ENCODE measurements around the gene TMEM82.

TMEM82 gene

DNA sequence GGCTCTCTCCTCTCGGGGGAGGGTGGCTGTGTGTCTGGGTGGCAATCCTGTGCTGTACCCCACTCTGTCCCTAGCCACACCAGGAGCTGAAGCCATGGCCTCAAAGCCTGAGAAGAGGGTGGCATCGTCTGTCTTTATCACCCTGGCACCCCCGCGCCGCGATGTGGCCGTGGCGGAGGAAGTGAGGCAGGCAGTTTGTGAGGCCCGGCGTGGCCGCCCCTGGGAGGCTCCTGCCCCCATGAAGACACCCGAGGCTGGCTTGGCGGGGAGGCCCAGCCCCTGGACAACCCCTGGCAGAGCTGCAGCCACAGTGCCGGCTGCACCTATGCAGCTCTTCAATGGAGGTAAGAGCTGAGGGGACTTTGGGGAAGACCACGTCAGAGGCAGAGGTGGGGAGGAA is 22.6 kb downstream of the TMEM82 start:
- Histone ChIP-seq H3K36me3 (ENCODE audit: insufficient read depth, low read depth, low read length) (peaks cover 54% of the 10 kb centered on the region), H3K27ac (ENCODE audit: low read length) (no peak overlapping the region)

DNA sequence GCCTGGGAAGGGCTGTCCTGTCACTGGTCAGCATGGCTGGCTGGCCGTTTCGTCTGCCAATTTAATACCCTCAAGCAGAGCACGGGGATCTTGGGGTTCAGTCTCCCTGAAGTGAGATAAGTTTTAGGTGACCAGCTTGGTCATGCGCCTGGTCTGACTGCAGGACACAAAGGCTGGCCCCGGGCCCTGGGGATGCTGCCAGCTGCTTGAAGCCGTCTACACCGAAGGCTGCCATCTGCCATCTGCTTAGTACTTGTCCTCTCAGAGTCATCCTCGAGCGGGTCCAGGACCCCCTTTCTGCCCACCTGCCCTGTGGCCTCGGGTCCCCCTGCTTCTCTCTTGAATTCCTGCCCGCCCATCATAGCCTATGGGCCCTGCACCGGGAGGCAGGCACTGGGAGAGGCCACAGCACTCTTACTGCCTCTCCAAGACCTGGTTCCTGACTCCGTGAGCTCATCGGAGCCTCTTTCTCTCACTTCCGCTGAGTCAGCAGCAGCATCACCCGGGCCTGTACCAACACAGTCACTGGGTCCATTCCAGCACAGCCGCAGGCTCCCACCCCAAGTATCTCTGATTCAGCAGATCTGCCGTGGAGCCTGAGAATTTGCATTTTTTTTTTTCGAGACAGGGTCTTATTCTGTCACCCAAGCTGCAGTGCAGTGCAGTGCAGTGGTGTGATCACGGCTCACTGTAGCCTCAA is 23.3 kb downstream of the TMEM82 start:
- Histone ChIP-seq H3K9me3 (ENCODE audit: insufficient read depth, low read depth, low read length) (no peaks in the 10 kb centered on the region), H3K27ac (ENCODE audit: low read length) (no peak overlapping the region), H3K27me3 (ENCODE audit: insufficient read depth, low read length) (no peaks in the 10 kb centered on the region), H3K36me3 (ENCODE audit: insufficient read depth, low read depth, low read length) (peaks cover 61% of the 10 kb centered on the region), H3K4me3 (ENCODE audit: low read length) (no peak overlapping the region), H3K4me1 (ENCODE audit: insufficient read depth, low read length) (peaks cover 6% of the 10 kb centered on the region; the same call in 1 of the 2 replicates), H3K9ac (ENCODE audit: low read depth, low read length) (no peak overlapping the region)

More for the DNA sequence above, 22.6 kb downstream of the TMEM82 start:
- Histone ChIP-seq H3K9me3 (ENCODE audit: insufficient read depth, low read depth, low read length) (no peaks in the 10 kb centered on the region), H3K4me1 (ENCODE audit: insufficient read depth, low read length) (peaks cover 6% of the 10 kb centered on the region; the same call in 1 of the 2 replicates), H3K9ac (ENCODE audit: low read depth, low read length) (no peak overlapping the region), H3K27me3 (ENCODE audit: insufficient read depth, low read length) (no peaks in the 10 kb centered on the region), H3K4me3 (ENCODE audit: low read length) (no peak overlapping the region)

DNA sequence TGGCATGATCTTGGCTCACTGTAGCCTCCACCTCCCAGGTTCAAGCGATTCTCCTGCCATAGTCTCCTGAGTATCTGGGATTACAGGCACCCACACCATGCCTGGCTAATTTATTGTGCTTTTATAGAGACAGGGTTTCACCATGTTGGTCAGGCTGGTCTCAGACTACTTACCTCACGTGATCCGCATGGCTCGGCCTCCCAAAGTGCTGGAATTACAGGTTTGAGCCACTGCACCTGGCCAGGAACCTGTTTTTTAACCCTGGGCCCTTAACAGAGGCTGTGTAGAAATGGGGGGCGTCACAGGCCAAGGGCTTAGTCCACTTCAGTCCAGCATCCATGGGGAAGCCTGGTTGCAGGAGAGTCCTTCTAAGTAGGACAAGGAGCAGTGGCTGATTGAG is 25.6 kb downstream of the TMEM82 start:
- H3K27ac ChIP-seq (ENCODE audit: low read length), result no peak overlapping the region
- no peaks in the 10 kb centered on the region for H3K4me1 ChIP-seq (ENCODE audit: insufficient read depth, low read length)
- H3K4me3 ChIP-seq (ENCODE audit: low read length), result no peak overlapping the region
- peaks cover 80% of the 10 kb centered on the region for H3K36me3 ChIP-seq (ENCODE audit: insufficient read depth, low read depth, low read length)
- H3K27me3 ChIP-seq (ENCODE audit: insufficient read depth, low read length), result no peaks in the 10 kb centered on the region
- H3K9ac ChIP-seq (ENCODE audit: low read depth, low read length), result no peak overlapping the region
- H3K9me3 ChIP-seq (ENCODE audit: insufficient read depth, low read depth, low read length), result no peaks in the 10 kb centered on the region

DNA sequence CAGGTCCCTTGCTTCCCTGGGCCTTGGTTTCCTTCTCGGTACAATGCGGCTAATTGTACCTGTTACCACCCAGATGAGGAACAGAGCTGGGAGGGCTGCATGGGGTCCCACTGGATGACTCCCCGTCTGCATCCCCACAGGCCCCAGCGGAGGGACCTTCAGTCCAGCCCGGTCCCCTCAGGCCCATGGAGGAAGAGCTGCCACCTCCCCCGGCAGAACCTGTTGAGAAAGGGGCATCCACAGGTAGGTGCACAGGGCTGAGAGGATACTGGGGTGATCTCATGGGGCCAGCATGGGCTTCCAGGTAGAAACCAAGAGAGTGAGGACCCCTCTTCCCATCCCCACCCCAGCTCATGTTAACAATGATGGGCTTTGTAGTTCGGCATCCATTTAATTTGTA is 26.1 kb downstream of the TMEM82 start:
- H3K4me3 ChIP-seq (ENCODE audit: low read length), result no peak overlapping the region
- H3K9me3 ChIP-seq (ENCODE audit: insufficient read depth, low read depth, low read length), result no peaks in the 10 kb centered on the region
- peaks cover 85% of the 10 kb centered on the region for H3K36me3 ChIP-seq (ENCODE audit: insufficient read depth, low read depth, low read length)
- H3K4me1 ChIP-seq (ENCODE audit: insufficient read depth, low read length), result no peaks in the 10 kb centered on the region
- no peak overlapping the region for H3K27ac ChIP-seq (ENCODE audit: low read length)
- no peak overlapping the region for H3K9ac ChIP-seq (ENCODE audit: low read depth, low read length)
- H3K27me3 ChIP-seq (ENCODE audit: insufficient read depth, low read length), result no peaks in the 10 kb centered on the region

DNA sequence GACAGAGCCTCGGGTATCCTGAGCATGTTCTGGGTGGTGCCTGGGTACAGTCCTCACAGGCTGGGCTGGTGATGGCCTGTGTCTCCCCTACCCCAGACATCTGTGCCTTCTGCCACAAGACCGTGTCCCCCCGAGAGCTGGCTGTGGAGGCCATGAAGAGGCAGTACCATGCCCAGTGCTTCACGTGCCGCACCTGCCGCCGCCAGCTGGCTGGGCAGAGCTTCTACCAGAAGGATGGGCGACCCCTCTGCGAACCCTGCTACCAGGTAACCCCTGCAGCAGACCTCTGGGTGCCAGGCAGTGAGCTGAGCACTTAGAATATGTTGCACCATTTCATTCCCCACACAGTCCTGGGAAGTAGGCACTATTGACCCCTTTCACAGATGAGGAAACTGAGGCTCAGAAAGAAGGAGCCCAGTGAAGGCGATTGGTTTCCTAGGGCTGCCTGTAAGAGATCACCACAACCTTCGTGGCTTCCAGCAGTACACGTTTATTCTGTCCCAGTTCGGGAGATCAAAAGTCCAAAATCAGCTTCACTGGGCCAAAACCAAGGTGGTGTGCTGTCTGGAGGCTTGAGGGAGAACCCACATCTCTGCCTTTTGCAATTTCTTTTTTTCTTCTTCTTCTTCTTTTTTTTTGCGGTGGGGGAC is 28.1 kb downstream of the TMEM82 start:
- no peaks in the 10 kb centered on the region for H3K4me1 ChIP-seq (ENCODE audit: insufficient read depth, low read length)
- H3K27ac ChIP-seq (ENCODE audit: low read length), result no peak overlapping the region
- H3K9me3 ChIP-seq (ENCODE audit: insufficient read depth, low read depth, low read length), result no peaks in the 10 kb centered on the region
- H3K9ac ChIP-seq (ENCODE audit: low read depth, low read length), result no peak overlapping the region
- H3K36me3 ChIP-seq (ENCODE audit: insufficient read depth, low read depth, low read length), result peaks cover 82% of the 10 kb centered on the region
- H3K27me3 ChIP-seq (ENCODE audit: insufficient read depth, low read length), result no peaks in the 10 kb centered on the region
- H3K4me3 ChIP-seq (ENCODE audit: low read length), result no peak overlapping the region

DNA sequence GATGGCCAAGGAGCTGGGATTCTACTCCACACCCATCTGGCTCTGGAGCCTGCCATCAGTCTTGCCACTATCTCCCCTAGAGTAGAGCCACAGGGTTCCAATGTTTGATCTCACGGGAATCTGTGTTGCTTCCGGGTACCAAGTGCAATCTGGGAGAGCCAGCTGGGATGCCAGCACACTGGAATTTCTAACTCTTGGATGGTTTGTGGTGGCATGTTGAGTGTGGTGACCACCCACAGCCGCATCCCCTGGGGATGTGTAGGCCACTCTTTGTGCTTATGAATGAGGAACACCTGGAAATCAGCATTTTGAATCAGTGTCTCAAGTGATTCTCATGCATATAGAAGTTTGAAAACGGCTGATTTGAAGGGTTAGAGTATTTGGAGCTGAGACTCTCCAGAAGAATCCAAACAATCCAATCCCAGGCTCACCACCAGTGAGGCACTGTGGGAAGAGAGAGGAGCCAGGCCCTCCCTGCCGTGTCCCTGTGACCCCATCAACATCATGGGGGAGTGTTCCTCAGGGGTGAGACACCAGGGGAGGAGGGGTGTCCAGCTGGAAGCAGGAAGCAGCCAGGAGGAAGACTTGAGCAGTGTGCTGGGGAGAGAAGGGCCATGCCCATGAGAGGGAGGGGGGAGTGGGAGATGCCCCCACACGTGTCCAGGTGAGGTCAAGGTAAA is 29.7 kb downstream of the TMEM82 start:
- H3K36me3 ChIP-seq (ENCODE audit: insufficient read depth, low read depth, low read length), result peaks cover 83% of the 10 kb centered on the region
- no peaks in the 10 kb centered on the region for H3K27me3 ChIP-seq (ENCODE audit: insufficient read depth, low read length)
- H3K9me3 ChIP-seq (ENCODE audit: insufficient read depth, low read depth, low read length), result no peaks in the 10 kb centered on the region
- H3K4me1 ChIP-seq (ENCODE audit: insufficient read depth, low read length), result no peaks in the 10 kb centered on the region
- no peak overlapping the region for H3K27ac ChIP-seq (ENCODE audit: low read length)
- H3K4me3 ChIP-seq (ENCODE audit: low read length), result no peak overlapping the region
- no peak overlapping the region for H3K9ac ChIP-seq (ENCODE audit: low read depth, low read length)

DNA sequence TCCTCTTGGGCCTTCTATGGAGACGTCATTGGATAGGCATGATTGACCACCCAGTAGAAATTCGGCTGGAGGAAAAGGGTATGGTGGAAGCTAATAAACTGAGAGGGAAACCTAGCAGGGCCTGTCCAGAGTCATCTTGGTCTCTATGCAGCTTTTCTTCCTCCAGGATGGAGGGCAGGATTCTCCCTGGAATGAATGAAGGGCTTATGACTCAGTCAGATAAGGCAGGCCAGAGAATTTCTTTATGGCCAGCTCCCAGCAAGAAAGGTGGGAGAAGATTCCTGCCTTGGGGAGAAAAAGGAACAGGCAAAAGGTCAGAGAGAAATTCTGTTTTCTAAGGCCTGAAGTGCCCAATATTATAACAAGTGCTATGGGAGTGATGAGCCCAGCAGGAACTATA is 33.4 kb downstream of the TMEM82 start:
- H3K4me1 ChIP-seq (ENCODE audit: insufficient read depth, low read length), result no peaks in the 10 kb centered on the region
- no peaks in the 10 kb centered on the region for H3K9me3 ChIP-seq (ENCODE audit: insufficient read depth, low read depth, low read length)
- H3K36me3 ChIP-seq (ENCODE audit: insufficient read depth, low read depth, low read length), result peaks cover 89% of the 10 kb centered on the region
- no peaks in the 10 kb centered on the region for H3K27me3 ChIP-seq (ENCODE audit: insufficient read depth, low read length)
- no peak overlapping the region for H3K4me3 ChIP-seq (ENCODE audit: low read length)
- no peak overlapping the region for H3K9ac ChIP-seq (ENCODE audit: low read depth, low read length)
- no peak overlapping the region for H3K27ac ChIP-seq (ENCODE audit: low read length)

DNA sequence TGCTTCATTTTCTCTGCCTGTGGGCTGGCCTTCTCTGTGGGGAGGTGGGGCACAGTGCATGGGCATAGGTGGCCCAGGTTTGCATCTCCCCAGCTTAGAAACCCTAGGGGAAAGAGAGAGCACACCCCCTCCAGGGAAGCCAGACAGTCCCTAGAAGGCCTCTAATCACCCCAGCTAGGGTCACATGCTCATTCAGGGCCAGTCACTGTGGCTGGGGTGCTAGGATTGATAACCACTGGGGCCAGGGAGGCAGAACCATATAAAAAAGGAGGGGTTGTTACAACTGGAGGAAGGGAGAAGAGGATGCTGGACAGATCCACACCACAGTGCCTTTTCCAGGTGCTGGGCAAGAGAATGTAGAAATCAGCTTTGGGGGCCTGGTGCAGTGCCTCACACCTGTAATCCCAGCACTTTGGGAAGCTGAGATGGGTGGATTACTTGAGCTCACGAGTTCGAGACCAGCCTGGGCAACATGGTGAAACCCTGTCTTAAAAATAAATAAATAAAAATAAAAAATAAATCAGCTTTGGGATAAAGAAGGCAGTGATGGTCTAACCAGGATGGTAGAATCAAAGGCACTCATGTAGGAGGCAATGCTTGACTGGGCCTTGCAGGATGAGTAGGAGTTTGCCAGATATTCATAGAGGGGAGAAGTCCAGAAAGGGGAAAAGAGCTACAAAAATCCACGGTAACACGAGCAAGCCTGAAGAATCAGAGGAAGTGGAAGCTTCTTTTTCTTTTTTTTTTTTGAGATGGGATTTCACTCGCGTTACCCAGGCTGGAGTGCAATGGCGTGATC is 35.8 kb downstream of the TMEM82 start:
- H3K27ac ChIP-seq (ENCODE audit: low read length), result no peak overlapping the region
- no peak overlapping the region for H3K9ac ChIP-seq (ENCODE audit: low read depth, low read length)
- peaks cover 86% of the 10 kb centered on the region for H3K36me3 ChIP-seq (ENCODE audit: insufficient read depth, low read depth, low read length)
- H3K4me1 ChIP-seq (ENCODE audit: insufficient read depth, low read length), result no peaks in the 10 kb centered on the region
- H3K4me3 ChIP-seq (ENCODE audit: low read length), result no peak overlapping the region
- H3K27me3 ChIP-seq (ENCODE audit: insufficient read depth, low read length), result no peaks in the 10 kb centered on the region
- no peaks in the 10 kb centered on the region for H3K9me3 ChIP-seq (ENCODE audit: insufficient read depth, low read depth, low read length)

DNA sequence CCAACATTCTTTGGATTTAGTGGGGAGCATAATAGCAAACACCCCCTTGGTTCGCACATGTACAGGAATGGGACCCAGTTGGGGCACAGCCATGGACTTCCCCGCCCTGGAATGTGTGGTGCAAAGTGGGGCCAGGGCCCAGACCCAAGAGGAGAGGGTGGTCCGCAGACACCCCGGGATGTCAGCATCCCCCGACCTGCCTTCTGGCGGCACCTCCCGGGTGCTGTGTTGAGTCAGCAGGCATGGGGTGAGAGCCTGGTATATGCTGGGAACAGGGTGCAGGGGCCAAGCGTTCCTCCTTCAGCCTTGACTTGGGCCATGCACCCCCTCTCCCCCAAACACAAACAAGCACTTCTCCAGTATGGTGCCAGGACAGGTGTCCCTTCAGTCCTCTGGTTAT is 43.4 kb downstream of the TMEM82 start:
- no peaks in the 10 kb centered on the region for H3K9me3 ChIP-seq (ENCODE audit: insufficient read depth, low read depth, low read length)
- no peaks in the 10 kb centered on the region for H3K4me1 ChIP-seq (ENCODE audit: insufficient read depth, low read length)
- no peaks in the 10 kb centered on the region for H3K27me3 ChIP-seq (ENCODE audit: insufficient read depth, low read length)
- H3K4me3 ChIP-seq (ENCODE audit: low read length), result no peak overlapping the region
- H3K27ac ChIP-seq (ENCODE audit: low read length), result no peak overlapping the region
- no peak overlapping the region for H3K9ac ChIP-seq (ENCODE audit: low read depth, low read length)
- peaks cover 40% of the 10 kb centered on the region for H3K36me3 ChIP-seq (ENCODE audit: insufficient read depth, low read depth, low read length)

DNA sequence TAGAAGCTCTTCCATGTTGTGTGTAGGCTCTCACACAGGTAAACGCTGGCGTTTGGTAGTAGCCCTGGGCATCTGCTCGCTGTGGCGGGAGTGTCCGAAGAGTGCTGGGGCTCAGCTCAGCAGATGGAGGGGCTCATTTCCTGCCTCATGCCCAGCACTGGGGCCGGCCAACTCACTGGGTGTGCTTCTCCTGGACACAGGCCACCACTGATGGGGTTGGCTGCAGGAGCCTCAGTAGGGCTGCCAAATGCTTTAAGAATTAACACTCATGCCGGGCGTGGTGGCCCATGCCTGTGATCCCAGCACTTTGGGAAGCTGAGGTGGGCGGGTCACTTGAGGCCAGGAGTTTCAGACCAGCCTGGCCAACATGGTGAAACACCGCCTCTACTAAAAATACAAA is 44.3 kb downstream of the TMEM82 start:
- Histone ChIP-seq H3K36me3 (ENCODE audit: insufficient read depth, low read depth, low read length) (peaks cover 31% of the 10 kb centered on the region), H3K4me1 (ENCODE audit: insufficient read depth, low read length) (no peaks in the 10 kb centered on the region), H3K27ac (ENCODE audit: low read length) (no peak overlapping the region), H3K27me3 (ENCODE audit: insufficient read depth, low read length) (no peaks in the 10 kb centered on the region), H3K9ac (ENCODE audit: low read depth, low read length) (no peak overlapping the region), H3K4me3 (ENCODE audit: low read length) (no peak overlapping the region), H3K9me3 (ENCODE audit: insufficient read depth, low read depth, low read length) (no peaks in the 10 kb centered on the region)

DNA sequence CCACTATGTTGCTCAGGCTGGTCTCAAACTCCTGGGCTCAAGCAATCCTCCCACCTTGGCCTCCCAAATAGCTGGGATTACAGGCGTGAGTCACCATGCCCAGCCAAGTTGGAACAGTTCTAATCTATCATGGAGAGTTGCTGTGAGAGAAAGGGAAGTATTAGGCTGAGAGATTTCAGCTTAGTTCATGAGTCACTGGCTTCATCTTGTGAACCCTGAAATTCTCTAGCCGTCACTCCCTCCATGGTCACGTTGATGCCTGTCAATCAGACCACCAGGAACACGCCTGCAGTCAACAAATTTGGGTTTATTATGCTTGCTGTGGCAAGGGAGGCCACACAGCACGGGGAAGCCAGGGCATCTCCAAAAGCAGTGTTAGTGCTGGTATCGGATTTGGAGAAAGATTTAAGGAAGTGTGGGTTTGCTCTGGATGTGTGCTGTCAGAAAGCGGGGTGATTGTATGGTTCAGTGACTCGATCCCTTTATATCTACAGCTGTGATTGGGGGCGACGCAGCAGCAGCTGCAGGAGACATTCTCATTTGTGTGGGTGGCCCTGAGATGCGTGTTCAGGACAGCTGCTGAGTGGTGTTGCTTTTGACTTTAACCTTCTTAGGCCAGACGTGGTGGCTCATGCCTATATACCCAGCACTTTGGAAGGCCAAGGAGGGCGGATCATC is 46.5 kb downstream of the TMEM82 start:
- Histone ChIP-seq H3K27me3 (ENCODE audit: insufficient read depth, low read length) (no peaks in the 10 kb centered on the region), H3K36me3 (ENCODE audit: insufficient read depth, low read depth, low read length) (peaks cover 17% of the 10 kb centered on the region), H3K9me3 (ENCODE audit: insufficient read depth, low read depth, low read length) (no peaks in the 10 kb centered on the region), H3K4me3 (ENCODE audit: low read length) (no peak overlapping the region), H3K4me1 (ENCODE audit: insufficient read depth, low read length) (no peaks in the 10 kb centered on the region), H3K27ac (ENCODE audit: low read length) (no peak overlapping the region), H3K9ac (ENCODE audit: low read depth, low read length) (no peak overlapping the region)

All from iPS-20b (cell line).